ENCODE results near the gene MCC. TPM values are rescaled to one million over a fixed set of nuclear protein-coding genes. Genes with fewer than 3 reads are reported as not detected.

The MCC gene
- total RNA-seq, 2 donors from 2014 or later, result 4.3 TPM

DNA sequence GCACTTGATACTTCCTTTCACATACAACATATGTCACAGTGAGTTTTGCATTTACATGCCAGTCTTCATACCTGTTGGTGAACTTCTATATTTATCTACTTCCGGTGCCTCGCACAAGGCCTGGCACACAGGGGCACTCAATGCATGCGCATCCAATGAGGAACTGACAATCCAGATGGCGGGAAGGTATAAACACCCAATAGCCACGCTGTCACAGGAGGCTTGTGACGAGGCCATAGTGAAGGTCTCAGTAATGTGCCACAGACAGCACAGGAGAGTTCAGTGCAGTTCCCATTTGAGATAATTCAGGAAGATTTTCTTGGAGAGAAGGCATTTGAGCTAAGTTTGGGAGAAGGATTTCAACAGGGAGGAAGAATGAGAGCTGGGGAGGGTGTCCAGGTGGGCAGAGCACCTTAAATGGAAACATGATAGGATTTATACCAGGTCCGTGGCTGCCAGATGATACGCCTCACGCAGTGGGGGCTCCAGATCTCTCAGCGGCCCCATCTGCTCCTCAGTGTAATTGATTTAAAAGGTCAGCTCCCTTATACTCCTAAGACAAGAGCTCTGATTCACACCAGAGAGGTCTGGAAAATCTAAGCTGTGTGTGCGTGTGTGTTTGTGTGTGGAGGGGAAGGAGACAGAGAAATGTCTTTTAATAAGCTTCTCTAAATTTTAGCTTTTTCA is 305.5 kb downstream of the MCC start:
- Mint-ChIP-seq H3K27ac (no peak overlapping the region), H3K9me3 (no peaks in the 10 kb centered on the region), H3K36me3 (ENCODE audit: low read depth) (no peaks in the 10 kb centered on the region), H3K4me3 (no peak overlapping the region), H3K4me1 (peaks cover 7% of the 10 kb centered on the region), H3K27me3 (no peaks in the 10 kb centered on the region)
- ATAC-seq (replicated peaks), result no peak

DNA sequence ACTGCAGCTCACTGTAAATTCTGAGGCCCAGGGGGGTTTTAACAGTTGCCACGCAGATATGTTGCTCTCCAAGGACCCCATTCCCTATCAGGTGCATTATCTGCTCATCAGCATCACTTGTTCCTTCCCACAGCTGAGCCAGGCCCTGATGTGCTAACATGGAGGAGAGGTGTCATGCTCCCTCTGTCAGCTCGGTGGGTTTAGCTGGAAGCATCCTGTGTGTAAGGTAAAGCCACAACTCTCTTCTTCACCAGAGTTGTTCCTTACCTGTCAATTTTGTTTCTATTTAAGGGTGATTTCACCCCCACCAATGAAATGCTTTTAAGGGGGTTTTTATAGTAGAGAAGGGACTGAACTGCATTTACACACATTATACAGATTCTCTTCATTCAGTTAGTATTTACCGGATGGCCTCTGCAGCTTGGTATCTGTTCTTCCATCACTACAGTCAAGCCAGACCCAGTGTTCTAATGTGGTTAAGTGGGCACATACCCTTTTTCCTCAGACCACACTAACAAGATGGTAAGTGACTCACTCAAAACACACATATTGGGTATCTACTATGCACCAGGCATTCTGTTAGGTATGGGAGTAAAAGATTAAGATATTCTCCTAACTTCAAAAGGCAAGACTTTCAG is 306.3 kb downstream of the MCC start:
- no peak overlapping the region for H3K4me3 Mint-ChIP-seq
- no peaks in the 10 kb centered on the region for H3K36me3 Mint-ChIP-seq (ENCODE audit: low read depth)
- peaks cover 7% of the 10 kb centered on the region for H3K4me1 Mint-ChIP-seq
- no peaks in the 10 kb centered on the region for H3K27me3 Mint-ChIP-seq
- ATAC-seq (replicated peaks), result no peak
- no peaks in the 10 kb centered on the region for H3K9me3 Mint-ChIP-seq
- no peak overlapping the region for H3K27ac Mint-ChIP-seq

DNA sequence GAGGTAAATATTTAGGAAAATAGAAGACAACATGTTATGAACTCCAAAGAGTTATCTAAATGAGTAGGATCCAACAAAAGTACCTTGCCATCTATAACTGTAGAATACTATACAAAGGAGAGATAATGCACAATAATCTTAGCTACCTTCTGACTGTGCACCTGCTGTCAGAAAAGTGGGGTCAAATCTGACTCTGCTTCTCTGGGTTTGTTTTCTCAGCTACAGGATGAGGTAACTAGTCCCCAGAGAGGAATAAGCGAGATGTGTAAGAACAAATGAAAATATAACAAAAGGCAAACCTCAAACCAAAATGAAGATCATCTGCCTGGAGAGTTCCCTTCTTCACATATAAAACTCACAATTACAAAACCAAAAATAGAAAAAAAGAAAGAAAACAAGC is 306.8 kb downstream of the MCC start:
- Mint-ChIP-seq H3K4me1 (peaks cover 7% of the 10 kb centered on the region), H3K27me3 (no peaks in the 10 kb centered on the region), H3K36me3 (ENCODE audit: low read depth) (no peaks in the 10 kb centered on the region), H3K9me3 (no peaks in the 10 kb centered on the region), H3K4me3 (no peak overlapping the region), H3K27ac (no peak overlapping the region)
- no peak for ATAC-seq (replicated peaks)

DNA sequence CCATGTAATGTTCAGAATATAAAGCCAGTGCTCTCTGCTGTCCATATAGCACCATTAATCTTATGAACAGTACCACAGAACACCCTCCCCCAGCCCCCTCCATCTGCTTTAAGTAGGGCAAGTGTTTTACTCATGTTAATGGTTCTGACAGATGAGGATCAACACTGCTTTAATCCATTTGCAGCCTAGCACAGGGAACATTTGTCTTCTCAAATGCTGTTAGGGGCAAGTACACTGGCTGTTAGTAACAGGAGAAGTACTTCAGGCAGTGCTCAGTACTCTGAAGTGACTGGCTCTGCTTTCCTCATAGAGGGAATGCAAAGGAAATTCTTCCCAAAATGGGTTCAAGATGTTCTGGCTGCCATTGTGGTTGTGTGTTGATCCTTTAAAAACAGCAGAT is 309.1 kb downstream of the MCC start:
- H3K27me3 Mint-ChIP-seq, result no peaks in the 10 kb centered on the region
- ATAC-seq (replicated peaks), result no peak
- H3K36me3 Mint-ChIP-seq (ENCODE audit: low read depth), result no peaks in the 10 kb centered on the region
- H3K4me3 Mint-ChIP-seq, result no peak overlapping the region
- H3K4me1 Mint-ChIP-seq, result no peaks in the 10 kb centered on the region
- H3K27ac Mint-ChIP-seq, result no peak overlapping the region
- no peaks in the 10 kb centered on the region for H3K9me3 Mint-ChIP-seq

DNA sequence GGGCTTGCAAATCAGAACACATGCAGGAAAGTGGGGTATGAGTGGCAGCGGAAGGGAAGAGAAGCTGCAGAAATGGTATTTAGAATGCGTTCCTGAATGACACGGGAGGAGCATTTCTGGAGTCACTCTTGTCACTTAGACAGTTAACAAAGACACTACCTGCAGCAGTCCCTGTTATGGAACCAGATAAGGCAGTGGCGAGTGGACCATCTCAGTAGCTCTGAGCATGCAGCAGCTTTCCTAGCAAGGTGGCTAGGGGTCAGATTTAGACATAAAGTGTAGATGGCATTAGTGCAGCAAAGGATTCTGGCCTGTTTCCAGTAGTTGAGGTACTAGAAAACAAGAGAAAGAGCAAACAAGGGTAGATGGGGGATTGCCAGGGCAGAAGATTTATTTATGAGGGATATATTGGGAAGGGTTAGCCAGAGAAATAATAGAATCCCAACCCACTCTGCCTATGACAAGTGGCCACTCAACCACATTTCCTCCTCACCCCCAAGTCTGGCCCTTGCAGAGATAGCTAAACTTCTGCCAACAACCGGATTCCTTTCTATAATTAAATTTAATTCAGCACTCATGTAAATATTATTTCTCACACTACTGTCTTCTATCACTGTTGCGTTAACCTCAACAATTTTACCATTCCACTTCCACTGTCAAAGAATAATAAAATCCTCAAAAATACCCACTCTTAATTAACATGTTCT is 310.0 kb downstream of the MCC start:
- no peak overlapping the region for H3K4me3 Mint-ChIP-seq
- no peaks in the 10 kb centered on the region for H3K27me3 Mint-ChIP-seq
- H3K9me3 Mint-ChIP-seq, result no peaks in the 10 kb centered on the region
- no peaks in the 10 kb centered on the region for H3K36me3 Mint-ChIP-seq (ENCODE audit: low read depth)
- H3K27ac Mint-ChIP-seq, result no peak overlapping the region
- ATAC-seq (replicated peaks), result no peak
- no peaks in the 10 kb centered on the region for H3K4me1 Mint-ChIP-seq

DNA sequence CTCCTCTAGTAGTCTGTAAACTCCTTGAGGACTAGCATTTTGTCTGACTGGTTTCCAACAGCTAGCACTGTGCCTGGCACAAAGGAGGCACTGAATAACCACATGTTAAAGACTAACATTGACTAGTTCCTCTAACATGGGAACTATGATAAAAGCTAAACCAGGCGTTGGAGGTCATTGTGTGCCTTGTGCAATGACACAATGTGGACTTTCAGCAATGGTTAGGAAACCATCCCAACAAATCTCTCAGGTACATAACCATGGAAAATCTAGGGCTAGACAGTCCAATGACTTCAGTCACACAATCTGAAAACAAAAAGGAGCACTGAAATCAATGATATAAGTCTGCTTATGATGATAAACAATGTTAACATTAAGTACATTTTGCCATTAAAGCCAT is 311.0 kb downstream of the MCC start:
- H3K9me3 Mint-ChIP-seq, result no peaks in the 10 kb centered on the region
- H3K4me1 Mint-ChIP-seq, result no peaks in the 10 kb centered on the region
- H3K27me3 Mint-ChIP-seq, result no peaks in the 10 kb centered on the region
- H3K36me3 Mint-ChIP-seq (ENCODE audit: low read depth), result no peaks in the 10 kb centered on the region
- H3K27ac Mint-ChIP-seq, result no peak overlapping the region
- H3K4me3 Mint-ChIP-seq, result no peak overlapping the region
- ATAC-seq (replicated peaks), result no peak

DNA sequence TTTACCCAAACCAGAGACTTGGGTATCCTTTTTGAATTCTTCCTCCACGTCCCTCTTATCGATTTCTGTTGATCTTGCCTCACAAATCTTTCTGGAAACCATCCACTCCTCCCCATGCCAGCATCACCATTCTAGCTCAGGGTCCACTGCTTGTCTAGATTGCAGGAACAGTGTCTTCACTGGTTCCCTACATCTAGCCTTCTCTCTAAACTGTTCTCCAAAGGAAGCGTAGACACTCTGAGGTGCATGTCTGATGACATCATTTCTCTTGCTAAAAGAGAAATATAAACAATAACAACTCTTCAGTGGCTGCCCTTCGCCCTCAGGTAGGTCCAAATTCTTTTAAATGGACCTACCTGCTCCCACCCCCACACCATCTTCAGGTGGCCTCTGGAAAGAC is 311.5 kb downstream of the MCC start:
- no peaks in the 10 kb centered on the region for H3K36me3 Mint-ChIP-seq (ENCODE audit: low read depth)
- ATAC-seq (replicated peaks), result no peak
- H3K4me1 Mint-ChIP-seq, result no peaks in the 10 kb centered on the region
- H3K27me3 Mint-ChIP-seq, result no peaks in the 10 kb centered on the region
- no peak overlapping the region for H3K27ac Mint-ChIP-seq
- no peaks in the 10 kb centered on the region for H3K9me3 Mint-ChIP-seq
- H3K4me3 Mint-ChIP-seq, result no peak overlapping the region

DNA sequence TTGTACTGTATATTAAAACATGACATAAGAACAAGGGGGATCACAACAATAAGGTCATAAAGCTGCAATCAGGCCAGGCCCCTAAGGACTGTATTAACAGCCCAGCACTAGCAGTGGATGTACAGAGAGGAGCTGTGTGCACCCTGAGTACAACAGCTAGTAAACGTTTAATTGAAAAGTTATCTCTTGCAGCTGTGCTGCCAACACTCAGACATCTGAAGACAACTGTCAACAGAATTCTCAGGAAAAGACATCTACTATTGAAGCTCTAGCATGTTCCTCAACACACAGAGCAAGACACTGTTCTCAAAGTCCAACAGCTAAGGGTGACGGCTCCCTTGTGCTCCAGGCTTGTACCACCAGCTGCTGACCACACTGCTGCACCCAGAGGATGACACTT is 312.1 kb downstream of the MCC start:
- no peak for ATAC-seq (replicated peaks)
- Mint-ChIP-seq H3K4me3 (no peak overlapping the region), H3K36me3 (ENCODE audit: low read depth) (no peaks in the 10 kb centered on the region)

DNA sequence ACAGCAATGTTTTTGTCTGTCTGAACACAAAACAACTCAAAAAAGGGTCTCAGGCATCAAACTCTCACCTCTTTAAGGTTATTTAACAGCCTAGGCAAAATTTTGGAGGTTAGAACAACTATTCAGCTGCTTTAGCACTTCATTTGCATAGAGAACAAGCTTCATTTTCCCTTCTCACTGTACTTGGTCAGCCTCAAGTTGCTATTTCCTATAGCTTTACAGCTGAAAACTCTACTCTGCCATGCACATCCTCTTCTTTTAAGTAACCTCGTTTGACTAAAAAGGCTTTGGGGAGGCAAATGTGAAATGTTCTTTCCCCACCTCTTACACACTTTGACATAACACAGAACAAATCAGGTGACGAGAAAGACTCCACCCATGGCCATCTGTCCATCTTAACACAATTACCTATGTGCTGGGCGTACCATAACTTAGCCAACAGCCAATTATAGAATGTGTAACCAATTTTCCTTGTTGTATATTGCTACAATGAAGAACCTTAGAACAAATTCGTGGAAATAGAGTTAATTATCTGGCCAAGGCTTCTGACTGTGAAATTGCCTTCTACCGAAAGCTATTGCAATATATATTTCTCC is 315.9 kb downstream of the MCC start:
- H3K9me3 Mint-ChIP-seq, result no peaks in the 10 kb centered on the region
- no peaks in the 10 kb centered on the region for H3K4me1 Mint-ChIP-seq
- no peak overlapping the region for H3K4me3 Mint-ChIP-seq
- no peak for ATAC-seq (replicated peaks)
- H3K36me3 Mint-ChIP-seq (ENCODE audit: low read depth), result no peaks in the 10 kb centered on the region
- no peak overlapping the region for H3K27ac Mint-ChIP-seq
- H3K27me3 Mint-ChIP-seq, result no peaks in the 10 kb centered on the region

More for the DNA sequence above, 312.1 kb downstream of the MCC start:
- Mint-ChIP-seq H3K4me1 (no peaks in the 10 kb centered on the region), H3K27me3 (no peaks in the 10 kb centered on the region), H3K27ac (no peak overlapping the region), H3K9me3 (no peaks in the 10 kb centered on the region)

DNA sequence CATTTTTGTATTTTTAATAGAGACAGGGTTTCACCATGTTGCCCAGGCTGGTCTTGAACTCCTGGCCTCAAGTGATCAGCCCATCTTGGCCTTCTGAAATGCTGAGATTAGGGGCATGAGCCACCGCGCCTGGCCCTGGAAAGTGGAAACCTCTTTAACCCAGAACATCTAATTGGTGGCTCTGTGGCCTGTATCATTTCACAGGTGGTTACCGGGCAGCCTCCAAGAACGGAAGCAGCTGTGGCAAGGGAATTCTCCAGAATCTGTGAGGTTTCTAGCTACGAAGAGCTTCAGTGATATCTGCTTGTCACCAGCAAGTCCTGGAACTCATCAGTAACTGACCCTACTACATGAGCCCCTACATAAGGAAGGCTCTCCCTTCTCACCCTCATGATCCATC is 316.7 kb downstream of the MCC start:
- H3K9me3 Mint-ChIP-seq, result no peaks in the 10 kb centered on the region
- H3K4me3 Mint-ChIP-seq, result no peak overlapping the region
- no peaks in the 10 kb centered on the region for H3K36me3 Mint-ChIP-seq (ENCODE audit: low read depth)
- H3K4me1 Mint-ChIP-seq, result no peaks in the 10 kb centered on the region
- H3K27me3 Mint-ChIP-seq, result no peaks in the 10 kb centered on the region
- no peak overlapping the region for H3K27ac Mint-ChIP-seq
- ATAC-seq (replicated peaks), result no peak

DNA sequence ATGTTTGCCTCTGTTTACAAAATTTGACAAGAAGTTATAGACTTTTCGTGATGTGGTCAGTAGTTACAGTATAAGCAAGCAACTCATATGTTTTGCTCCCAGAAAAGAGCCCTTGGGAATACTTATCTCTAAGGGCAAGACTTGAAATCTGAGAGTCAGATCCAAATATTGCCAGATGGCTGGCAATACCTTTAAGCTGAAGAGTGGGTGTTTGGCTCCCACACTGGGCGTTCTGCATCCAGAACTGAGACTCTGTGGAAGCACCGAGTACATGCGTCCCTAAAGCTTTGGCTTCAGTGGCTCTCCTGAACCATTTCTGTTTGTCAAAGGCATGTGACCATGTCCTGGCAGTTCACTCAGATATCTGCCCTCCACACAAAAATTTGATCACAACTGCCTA is 317.5 kb downstream of the MCC start:
- ATAC-seq (replicated peaks), result no peak

GRCh38 chr5:113169720-113170119 is 318.5 kb downstream of the MCC start:
- H3K9me3 Mint-ChIP-seq, result no peaks in the 10 kb centered on the region
- H3K36me3 Mint-ChIP-seq (ENCODE audit: low read depth), result no peaks in the 10 kb centered on the region
- no peak overlapping the region for H3K4me3 Mint-ChIP-seq
- no peaks in the 10 kb centered on the region for H3K27me3 Mint-ChIP-seq
- no peak overlapping the region for H3K27ac Mint-ChIP-seq
- ATAC-seq (replicated peaks), result no peak
- H3K4me1 Mint-ChIP-seq, result no peaks in the 10 kb centered on the region

More for the DNA sequence above, 317.5 kb downstream of the MCC start:
- Mint-ChIP-seq H3K27ac (no peak overlapping the region), H3K9me3 (no peaks in the 10 kb centered on the region), H3K4me1 (no peaks in the 10 kb centered on the region), H3K36me3 (ENCODE audit: low read depth) (no peaks in the 10 kb centered on the region), H3K27me3 (no peaks in the 10 kb centered on the region), H3K4me3 (no peak overlapping the region)

DNA sequence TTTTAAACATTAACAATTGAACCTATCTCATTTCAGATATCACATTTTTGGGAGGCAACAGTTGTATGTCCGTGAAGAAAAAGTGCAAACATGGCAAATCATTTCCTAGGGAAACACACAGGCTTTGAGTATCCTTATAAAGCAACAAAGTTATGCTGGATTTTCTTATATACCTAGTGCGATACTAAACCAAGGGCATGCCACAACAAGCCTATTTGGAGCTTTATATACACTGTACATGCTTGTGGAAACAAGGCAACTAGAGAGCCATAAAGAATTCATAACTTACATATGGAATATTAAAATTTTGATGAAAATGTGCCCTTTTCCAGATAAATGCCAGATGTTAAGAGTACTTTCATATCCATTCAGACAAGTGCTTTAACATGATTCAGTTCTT is 320.3 kb downstream of the MCC start:
- no peaks in the 10 kb centered on the region for H3K27me3 Mint-ChIP-seq
- H3K27ac Mint-ChIP-seq, result no peak overlapping the region
- no peaks in the 10 kb centered on the region for H3K36me3 Mint-ChIP-seq (ENCODE audit: low read depth)
- ATAC-seq (replicated peaks), result no peak
- no peak overlapping the region for H3K4me3 Mint-ChIP-seq
- H3K9me3 Mint-ChIP-seq, result no peaks in the 10 kb centered on the region
- H3K4me1 Mint-ChIP-seq, result no peaks in the 10 kb centered on the region

DNA sequence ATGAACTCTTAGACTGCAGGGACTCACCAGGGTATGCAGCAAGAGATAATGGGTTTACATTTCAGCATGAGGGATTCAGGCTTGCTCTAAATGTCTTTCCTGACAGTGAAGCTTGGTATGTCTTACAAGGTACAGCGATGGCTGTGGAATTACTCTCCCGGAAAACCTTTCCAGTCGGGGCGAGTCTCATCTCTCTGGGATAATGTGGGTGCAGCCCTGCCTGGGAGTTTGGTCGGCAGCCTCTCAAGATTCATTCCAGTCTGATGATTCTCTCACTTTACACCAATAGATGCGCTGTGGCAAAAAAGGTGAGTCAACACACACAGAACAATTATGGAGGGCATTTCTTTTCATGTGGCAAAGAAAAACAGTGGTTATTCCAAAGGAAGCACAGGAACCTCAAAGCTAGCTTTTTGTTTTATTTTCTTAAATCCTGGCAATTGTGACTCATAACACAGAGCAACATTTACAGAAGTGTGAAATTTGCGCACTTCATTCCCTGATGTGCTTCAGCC is 321.3 kb downstream of the MCC start:
- Mint-ChIP-seq H3K9me3 (no peaks in the 10 kb centered on the region), H3K4me1 (no peaks in the 10 kb centered on the region), H3K36me3 (ENCODE audit: low read depth) (no peaks in the 10 kb centered on the region), H3K4me3 (no peak overlapping the region), H3K27me3 (no peaks in the 10 kb centered on the region), H3K27ac (no peak overlapping the region)
- ATAC-seq (replicated peaks), result no peak

GRCh38 chr5:113166261-113166660 is 322.0 kb downstream of the MCC start:
- Mint-ChIP-seq H3K4me1 (no peaks in the 10 kb centered on the region), H3K36me3 (ENCODE audit: low read depth) (no peaks in the 10 kb centered on the region), H3K9me3 (no peaks in the 10 kb centered on the region), H3K4me3 (no peak overlapping the region), H3K27me3 (no peaks in the 10 kb centered on the region), H3K27ac (no peak overlapping the region)
- ATAC-seq (replicated peaks), result no peak
